Measurements from ENCODE around the gene AQP12A. TPM values are rescaled to one million over a fixed set of nuclear protein-coding genes. Genes with fewer than 3 reads are reported as not detected.

AQP12A gene
- total RNA-seq, 4 donors from 2014 or later = not detected

DNA sequence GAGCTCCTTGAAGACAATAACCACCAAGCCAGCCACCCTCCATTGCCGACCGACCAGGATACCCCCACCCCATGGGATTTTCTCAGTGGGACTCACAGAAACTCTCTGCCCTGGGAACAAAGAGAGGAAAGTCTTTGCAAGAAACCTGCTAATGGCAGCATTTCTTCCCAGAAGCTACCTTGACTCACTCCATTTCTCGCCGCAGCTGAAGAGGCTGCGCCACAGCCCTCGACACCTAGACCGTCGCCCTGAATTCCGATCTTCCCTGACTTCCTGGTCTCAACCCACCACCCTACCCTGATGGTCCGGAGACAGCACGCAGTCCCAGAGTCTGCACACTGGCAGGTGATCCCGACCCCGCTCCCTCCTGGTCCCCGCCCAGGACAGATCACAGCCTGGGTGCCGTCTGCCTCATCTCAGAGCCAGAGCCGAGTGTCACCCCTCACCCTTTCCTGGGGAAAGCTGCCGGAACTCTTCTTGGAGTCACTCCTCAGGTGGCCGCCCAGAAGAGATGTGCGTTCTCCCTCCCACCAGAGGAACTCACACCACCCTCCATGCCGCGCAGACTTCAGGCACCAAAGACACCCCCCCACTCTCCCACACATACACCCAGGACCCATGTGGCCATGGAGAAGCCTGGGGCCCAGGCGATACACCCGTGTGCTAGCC lies 24.6 kb downstream of the AQP12A start:
- 70 to 93% methylated on average over 2 to 16 of the region's 23 CpGs for WGBS, 2 donors (ENCODE audit: low coverage in 1 of 2)
- H3K27me3 ChIP-seq = peaks cover 41% of the 10 kb centered on the region
- H3K4me3 ChIP-seq = no peak overlapping the region
- H3K4me1 ChIP-seq = no peaks in the 10 kb centered on the region
- ATAC-seq = no peak
- no peaks in the 10 kb centered on the region for H3K9me3 ChIP-seq
- H3K27ac ChIP-seq = no peak overlapping the region
- TF ChIP-seq EP300 (IDR thresholded peaks at IDR 0.05) (no peak), POLR2A (IDR thresholded peaks at IDR 0.05) (no peak), CTCF (IDR thresholded peaks at IDR 0.05) (no peak), POLR2AphosphoS5 (IDR thresholded peaks at IDR 0.05) (no peak)
- H3K36me3 ChIP-seq = no peaks in the 10 kb centered on the region

- H3K9me3 ChIP-seq = no peaks in the 10 kb centered on the region
- no peak overlapping the region for H3K27ac ChIP-seq
- no peaks in the 10 kb centered on the region for H3K4me1 ChIP-seq
- H3K27me3 ChIP-seq = peaks cover 36% of the 10 kb centered on the region
- no CpG with 5 or more reads among the region's 18 CpGs for WGBS, 2 donors (ENCODE audit: low coverage in 1 of 2)
- no peak overlapping the region for H3K4me3 ChIP-seq
- no peaks in the 10 kb centered on the region for H3K36me3 ChIP-seq
- no peak for ATAC-seq
- TF ChIP-seq EP300 (IDR thresholded peaks at IDR 0.05) (no peak), POLR2AphosphoS5 (IDR thresholded peaks at IDR 0.05) (no peak), CTCF (IDR thresholded peaks at IDR 0.05) (no peak), POLR2A (IDR thresholded peaks at IDR 0.05) (no peak)
Observed at GRCh38 chr2:240717181-240717641, 25.5 kb downstream of the AQP12A start.

DNA sequence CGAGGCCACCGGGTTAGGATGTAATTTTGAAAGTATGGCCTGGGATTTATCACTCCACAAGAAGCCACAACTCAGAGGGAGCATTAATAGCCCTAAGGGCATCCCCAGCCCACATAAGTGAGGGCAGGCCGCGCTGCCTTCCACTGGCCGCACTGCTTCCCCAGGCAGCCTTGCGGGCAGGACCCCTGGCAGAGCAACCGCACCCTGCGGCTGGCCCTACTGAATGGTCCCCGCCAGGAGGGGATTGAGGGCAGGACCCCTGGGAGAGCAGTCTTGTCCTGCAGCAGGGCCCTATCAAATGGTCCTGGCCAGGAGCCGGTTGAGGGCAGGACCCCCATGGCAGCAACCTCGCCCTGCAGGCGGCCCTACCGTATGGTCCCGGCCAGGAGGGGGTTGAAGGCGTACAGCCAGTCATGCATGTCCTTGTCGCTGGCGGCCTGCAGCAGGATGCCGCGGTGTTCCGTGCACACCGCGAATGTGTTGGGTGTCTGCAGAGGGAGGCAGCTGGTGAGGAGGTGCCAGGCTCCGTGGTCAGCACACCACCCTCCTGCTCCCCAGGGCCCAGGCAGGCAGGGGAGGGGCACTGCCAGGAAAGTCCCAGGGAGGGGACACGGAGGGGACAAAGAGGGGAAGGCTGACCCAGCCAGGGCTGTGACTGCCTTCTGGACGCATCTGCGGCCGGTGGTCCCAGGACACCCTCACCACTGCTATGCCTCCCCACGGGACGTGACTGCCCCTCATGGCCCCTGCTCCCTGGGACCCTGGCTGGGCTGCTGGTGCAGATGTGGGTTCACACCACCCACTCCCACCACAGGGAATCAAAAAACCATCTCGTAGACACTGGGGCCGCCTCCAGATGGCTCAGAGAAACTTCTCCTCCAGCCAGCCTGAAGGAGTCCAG lies 26.3 kb downstream of the AQP12A start:
- no peak for ATAC-seq
- no peaks in the 10 kb centered on the region for H3K9me3 ChIP-seq
- no peak for TF ChIP-seq EP300 (IDR thresholded peaks at IDR 0.05)
- TF ChIP-seq CTCF (IDR thresholded peaks at IDR 0.05) = no peak
- TF ChIP-seq POLR2AphosphoS5 (IDR thresholded peaks at IDR 0.05) = no peak
- no peak for TF ChIP-seq POLR2A (IDR thresholded peaks at IDR 0.05)
- H3K4me1 ChIP-seq = no peaks in the 10 kb centered on the region
- H3K36me3 ChIP-seq = no peaks in the 10 kb centered on the region
- no CpG with 5 or more reads among the region's 31 CpGs for whole genome bisulfite sequencing, 2 donors (ENCODE audit: low coverage in 1 of 2)
- H3K27ac ChIP-seq = no peak overlapping the region
- H3K27me3 ChIP-seq = peaks cover 36% of the 10 kb centered on the region
- H3K4me3 ChIP-seq = no peak overlapping the region

DNA sequence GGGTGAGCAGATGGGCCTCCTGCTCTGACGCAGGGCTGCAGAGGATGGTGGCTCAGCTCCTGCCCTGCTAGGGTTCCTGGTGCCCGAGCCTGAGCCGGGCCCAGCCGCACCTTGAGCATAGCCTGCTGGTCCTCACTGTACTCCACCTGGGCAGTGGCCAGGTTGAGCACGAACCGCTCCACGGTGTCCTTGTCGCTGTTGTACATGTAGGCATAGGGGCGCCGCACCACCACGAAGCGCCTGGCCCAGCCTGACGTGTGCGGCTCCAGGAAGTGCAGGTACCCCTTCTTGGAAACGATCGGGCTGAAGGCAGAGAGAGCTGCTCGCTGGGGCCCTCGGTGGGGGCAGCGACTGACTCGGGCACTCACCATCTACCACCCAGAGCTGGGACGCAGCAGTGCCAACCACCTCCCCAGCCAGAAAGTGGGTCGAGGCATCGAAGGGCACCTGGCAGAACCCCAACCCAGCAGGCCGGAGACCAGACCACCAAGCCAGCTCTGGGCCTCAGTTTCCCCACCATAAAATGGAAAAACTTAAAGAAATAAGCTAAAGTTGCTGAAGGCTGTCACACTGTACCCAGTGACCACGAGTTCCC lies 27.3 kb downstream of the AQP12A start:
- no peaks in the 10 kb centered on the region for H3K4me1 ChIP-seq
- H3K27me3 ChIP-seq = peaks cover 36% of the 10 kb centered on the region
- H3K27ac ChIP-seq = no peak overlapping the region
- no peaks in the 10 kb centered on the region for H3K9me3 ChIP-seq
- no peaks in the 10 kb centered on the region for H3K36me3 ChIP-seq
- TF ChIP-seq EP300 (IDR thresholded peaks at IDR 0.05) (no peak), POLR2A (IDR thresholded peaks at IDR 0.05) (no peak), CTCF (IDR thresholded peaks at IDR 0.05) (no peak), POLR2AphosphoS5 (IDR thresholded peaks at IDR 0.05) (no peak)
- ATAC-seq = no peak
- 97% methylated on average over 5 of the region's 25 CpGs; no CpG with 5 or more reads in 1 of the 2 donors for WGBS, 2 donors (ENCODE audit: low coverage in 1 of 2)
- no peak overlapping the region for H3K4me3 ChIP-seq

Measured in gastroesophageal sphincter (tissue), 4 donors.